Stimulated activated CD8-positive, alpha-beta memory T cell treated with anti-CD3 and anti-CD28 coated beads, Interleukin-2, amount 100 ng/mL, for 1 hour (primary cell): ENCODE measurements around the gene CEL.
"Not testable (repeated sequence)": the region's sequence is repeated elsewhere in the genome, so short reads cannot be mapped to it uniquely, and the experiment has no call there.

Source experiments
- DNase-seq, 2 donors: peaks; one replicate each; pipeline ENCODE4 v3.0.0-alpha.2; 2020; ENCODE audit warnings: low read depth in 2 of 2

The CEL gene

DNA sequence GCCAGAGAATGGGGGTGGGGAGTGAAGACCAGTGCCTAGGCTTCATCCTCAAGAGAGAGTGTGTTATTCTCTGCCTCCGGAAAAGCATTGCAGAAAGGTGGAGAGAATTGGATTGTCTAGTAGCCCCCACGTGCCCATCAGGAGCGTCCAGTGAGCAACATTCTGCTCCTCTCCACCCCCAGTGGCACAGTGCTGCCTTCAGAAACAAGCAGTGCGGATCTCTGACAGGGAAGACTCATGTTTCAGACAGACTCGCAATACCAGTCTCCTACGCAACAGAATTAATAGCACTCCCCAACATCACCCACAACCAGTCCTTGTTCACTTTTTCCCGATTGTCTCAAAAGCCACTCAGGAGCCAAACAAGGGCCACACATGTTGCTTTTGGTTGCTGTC is 14.9 kb upstream of the CEL start:
- no peak for DNase-seq

DNA sequence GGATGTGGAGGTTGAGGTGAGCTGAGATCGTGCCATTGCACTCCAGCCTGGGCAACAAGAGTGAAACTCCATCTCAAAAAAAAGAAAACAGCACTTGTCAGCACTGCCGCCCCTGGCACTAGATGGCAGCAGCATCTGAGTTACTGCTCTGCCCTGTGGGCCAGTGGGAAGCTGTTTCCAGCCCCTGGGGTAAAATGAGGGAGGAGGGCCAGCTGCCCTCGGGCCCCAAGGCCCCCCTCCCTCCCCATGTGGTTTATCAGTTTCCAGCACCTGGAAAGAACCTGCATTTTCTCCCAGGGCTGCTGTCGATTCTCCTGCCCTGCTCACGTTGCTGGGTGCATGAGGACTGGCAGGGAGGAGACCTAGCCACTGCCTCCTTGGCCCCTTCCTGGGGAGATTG is 13.2 kb upstream of the CEL start:
- no peak for DNase-seq

DNA sequence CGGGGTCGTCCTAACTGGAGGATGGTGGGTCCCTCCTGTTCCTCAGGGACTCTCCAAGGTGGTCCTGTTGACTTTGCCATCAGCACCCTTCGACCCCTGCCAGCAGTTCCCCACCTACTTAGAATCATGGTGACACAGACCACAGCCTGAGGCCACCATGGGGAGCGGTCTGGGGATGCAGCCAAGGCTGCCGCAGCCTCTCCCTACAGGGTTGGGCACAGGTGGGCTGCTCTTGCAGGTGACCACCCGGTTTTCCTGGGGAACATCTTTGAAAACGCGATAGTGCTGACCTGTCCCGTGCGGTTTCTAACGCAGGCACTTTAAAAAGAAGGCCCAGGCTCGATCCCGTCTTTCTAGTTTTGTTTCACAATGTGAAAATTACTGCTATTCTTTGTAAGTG is 12.7 kb upstream of the CEL start:
- DNase-seq: no peak

DNA sequence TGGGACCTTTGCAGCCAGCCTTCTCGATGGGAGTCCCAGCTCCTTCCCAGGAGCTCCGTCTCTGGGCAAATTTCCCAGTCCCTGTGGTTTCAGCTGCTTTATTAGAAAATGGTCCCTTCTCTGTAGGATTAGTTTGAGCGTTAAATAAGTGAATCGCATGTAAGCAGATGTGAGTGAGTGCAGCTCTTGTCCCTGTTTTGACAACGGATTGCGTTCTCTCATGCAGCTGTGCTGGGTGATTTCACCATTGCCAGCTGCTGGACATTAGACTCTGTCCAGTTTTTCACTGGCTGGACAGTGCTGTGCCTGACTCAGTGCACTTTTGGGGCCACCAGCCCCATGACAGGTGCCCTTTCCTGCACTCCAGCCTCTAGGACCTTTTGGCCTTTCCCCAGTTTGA is 11.6 kb upstream of the CEL start:
- no peak for DNase-seq

DNA sequence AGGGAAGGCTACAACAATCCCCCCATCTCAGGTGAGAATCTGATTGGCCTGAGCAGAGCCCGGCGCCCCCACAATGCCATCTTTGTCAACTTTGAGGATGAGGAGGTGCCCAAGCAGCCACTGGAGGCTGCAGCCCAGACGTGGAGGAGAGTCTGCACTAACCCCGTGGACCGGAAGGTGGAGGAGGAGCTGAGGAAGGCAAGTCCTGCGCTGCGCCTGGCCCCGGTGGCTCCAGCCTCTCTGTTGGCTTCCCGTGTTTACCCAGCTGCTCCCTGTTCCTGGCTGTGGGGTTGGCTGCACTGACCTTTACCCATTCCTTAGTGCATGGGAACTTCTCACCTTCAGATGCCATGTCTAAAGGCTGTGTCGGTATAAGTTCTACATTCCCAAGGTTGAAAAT is 11.0 kb upstream of the CEL start:
- DNase-seq: no peak

DNA sequence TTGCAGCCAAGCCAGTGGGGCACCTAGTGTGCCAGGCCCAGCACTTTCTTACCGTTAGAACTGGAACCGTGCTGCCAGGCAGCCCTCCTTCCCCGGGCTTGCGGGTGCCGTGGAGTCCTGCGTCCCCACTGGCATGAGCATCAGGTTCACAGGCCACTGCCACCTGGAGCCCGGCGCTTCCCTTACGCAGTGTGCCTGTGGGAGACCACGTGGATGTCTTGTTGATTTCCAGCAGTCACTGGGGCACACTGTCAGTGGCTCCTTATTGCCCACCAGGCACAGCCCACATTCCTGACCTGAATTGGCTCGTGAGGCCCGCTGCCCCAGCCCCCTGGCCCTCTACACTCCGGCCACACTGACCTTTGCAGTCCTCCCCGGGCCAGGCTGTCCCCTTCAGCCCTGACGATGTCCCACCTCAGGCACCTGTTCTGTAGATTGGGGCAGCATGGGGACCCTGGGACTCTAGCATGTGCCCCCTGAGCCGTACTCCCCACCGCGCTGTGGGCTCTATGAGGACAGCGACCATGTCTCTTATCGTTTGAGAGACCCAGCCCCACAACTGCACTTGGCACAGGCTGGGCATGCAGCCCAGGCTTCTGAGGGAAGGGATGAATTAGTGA is 10.4 kb upstream of the CEL start:
- DNase-seq: no peak

DNA sequence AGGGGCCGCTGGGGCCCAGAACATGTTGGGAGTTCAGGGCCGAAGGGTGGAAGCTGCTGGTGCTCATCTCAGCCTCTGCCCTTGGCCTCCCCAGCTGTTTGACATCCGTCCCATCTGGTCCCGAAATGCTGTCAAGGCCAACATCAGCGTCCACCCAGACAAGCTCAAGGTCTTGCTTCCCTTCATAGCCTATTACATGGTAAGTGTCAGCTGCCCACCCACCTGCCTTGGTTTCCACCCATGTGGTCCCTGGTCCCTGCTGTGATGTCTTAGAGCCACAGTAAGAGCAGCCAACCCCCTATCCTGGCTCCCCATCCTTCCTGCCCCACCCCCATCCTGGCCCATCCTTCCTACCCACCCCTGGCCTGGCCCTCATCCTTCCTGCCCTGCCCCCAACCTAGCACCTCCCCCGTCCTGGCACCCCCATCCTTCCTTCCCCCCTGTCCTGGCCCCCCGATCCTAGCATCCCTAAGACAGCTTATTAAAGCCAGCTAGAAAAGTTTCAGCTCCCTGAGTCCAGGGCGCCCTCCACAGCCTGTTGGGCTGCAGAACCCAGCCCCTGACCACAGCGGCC is 9.7 kb upstream of the CEL start:
- no peak for DNase-seq

DNA sequence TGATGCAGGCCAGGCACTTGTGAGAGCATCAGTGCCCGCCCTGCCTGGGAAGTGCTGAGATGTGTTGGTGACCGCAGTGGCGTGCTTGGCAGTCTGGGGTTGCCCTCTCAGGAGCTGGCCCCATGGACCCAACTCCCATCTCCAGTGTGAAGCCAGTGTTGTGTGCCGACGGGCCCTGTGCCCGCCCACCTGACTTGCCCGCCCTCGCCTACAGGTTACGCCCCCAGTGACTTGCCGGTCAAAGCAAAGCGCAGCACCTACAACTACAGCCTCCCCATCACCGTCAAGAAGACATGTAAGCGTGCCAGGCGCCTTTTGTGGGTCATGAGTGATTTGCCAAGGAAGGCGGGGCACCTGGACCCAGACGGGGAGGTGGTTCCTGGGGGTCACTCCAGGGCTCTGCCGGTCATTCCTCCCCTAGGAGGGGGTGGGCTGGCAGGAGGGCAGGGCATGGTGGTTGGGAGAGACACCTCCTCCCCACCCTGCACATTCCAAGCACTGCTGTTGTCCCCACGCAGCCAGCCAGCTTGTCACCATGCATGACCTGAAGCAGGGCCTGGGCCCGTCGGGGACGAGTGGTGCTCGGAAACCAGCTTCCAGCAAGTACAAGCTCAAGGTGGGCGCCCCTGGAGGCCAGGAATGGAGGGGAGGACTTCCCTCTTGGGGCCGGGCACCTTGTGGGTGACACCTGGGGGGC is 7.4 kb upstream of the CEL start:
- DNase-seq: no peak

DNA sequence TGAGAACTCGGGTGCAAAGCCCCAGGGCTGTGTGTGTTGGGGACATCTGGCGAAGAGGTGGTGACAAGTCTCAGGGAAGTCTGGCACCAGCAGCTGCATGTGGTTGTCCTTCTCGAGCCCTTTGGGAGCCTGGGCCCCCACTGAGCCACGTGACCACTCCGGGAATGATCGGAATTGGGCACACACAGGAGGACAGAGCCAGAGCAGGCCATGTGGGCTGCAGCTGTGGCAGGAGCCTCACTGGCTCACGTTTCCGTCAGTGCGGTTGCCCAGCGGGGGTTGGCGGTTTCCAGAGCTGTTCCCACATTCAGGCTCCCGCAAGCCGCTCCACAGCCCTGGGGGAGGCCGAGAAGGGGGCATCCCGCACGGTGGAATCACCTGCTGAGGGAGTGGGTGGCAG is 6.8 kb upstream of the CEL start:
- no peak for DNase-seq

DNA sequence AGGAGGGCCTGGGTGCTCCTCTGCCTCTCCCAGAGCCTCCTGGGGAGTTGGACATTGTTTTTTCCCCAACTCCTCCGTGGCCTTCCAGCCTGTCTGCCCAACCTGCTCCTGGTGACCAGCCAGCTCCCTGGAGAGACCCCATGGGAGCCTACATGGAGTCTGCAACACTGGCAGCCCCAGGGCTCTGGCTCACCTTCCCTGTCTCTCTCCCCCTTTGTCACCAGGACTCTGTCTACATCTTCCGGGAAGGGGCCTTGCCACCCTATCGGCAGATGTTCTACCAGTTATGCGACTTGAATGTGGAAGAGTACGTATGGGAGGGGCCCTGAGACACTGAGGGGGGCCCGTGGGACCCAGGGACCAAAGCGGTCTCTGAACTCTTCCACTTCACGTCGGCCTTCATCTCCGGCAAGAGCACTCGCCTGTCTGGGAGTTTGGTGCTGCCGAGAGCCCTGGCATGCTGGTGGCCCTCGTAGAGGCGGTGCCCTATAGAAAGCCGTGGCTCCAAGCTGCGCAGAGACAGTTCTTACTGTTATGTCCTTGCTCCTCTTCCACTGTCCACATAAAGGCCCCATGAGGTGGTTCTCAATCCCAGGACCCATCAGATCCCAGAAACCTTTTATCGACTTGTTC is 5.9 kb upstream of the CEL start:
- DNase-seq: no peak

DNA sequence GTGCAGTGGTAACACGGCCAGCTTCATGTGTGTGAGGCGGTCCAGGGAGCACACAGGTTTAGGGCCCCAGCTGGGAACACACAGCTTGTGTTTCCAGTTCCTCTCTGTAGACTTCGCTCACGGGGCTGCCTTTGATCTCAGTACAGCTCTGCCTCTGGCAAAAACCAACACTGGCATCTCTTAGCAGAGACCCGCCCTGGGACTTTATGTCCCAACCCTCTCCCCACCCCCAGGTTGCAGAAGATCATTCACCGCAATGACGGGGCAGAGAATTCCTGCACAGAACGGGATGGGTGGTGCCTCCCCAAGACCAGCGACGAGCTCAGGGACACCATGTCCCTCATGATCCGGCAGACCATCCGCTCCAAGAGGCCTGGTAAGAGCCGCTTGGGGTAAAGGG is 5.2 kb upstream of the CEL start:
- no peak for DNase-seq

DNA sequence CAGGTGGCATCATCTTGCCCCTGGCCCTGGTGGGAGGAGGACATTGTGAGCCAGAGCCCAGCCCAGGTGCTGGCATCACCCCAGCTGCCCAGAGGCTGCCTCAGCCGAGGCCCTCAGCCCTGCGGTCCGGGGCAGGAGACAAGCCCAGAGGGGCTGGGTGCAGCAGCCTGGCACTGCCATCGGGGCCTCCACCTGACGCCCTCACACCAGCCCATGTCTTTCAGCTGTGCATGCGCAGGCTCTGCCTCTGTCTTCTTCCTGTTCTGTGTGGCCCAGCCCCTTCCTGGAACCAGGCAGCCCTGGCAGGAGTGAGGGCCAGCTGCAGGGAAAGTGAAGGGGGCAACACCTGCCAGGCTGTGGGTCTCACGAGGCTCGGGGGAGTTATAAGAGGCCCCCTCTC is 4.8 kb upstream of the CEL start:
- DNase-seq: no peak

DNA sequence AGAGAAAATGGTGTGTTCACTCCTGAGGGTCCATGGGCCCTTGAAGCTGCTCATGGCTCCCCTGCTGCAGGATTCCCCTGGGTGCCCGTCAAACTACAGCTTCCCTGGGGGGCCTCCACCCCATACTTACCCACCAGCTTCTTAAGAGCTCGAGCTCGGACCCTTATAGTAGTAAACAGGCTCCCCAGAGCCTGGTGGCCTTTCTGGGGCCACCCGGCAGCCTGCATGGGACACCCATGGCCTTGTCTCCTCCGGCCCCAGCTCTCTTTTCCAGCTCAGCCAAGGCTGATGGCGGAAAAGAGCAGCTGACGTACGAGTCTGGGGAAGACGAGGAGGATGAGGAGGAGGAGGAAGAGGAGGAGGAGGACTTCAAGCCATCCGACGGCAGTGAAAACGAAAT is 4.2 kb upstream of the CEL start:
- no peak for DNase-seq

DNA sequence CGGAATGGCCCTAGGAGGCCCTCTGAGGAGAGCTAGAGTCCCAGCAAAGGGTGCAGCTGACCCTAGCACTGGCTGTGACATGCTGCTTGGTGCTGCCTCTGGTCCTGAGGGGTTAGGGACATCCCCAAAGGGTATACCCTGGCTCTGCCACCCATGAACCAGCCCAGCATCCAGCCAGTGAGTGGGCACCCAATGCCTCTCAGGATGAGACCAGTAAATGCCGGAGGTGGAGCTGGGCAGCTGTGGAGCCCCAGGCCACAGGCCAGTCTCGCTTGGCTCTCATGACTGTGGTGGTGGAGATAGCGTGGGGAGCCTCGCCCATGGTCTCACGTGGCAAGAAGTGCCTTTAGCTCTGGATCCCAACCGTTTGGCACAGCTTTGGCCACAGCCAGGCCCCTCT is 3.7 kb upstream of the CEL start:
- DNase-seq: no peak

DNA sequence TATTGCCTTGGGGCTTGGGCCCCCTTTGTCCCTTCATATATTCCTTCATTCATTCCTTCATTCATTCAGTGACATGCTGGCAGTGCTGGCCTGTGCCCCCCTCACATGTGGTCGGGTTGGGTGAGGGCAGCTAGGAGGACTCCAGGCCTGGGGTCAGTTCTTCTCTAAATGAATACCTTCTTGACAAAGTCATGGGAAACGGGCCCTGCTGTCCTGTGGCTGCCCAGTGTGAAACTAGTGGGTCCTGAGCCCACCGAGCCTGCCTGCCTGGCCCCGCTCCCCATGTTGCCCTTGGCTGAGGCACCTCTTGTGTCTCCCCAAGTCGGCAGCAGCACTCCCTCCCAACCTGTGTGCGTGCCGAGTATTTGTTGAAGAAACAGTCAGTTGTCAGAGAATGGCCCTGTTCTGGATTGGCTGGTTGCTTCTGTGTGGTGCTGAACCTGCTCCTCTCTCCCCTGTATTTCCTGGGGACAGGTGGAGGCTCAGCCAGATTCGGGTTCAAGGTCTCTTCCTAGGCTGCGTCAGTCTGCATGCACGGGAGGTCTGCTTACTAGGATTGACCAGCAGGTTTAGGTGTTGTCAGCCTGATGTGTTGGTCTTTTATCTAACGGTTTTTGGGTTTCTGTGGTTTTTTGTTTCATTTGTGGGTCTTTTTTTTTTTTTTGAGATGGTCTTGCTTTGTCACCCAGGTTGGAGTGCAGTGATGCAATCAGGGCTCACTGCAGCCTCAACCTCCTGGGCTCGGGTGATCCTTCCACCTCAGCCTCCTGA is 3.0 kb upstream of the CEL start:
- no peak for DNase-seq

DNA sequence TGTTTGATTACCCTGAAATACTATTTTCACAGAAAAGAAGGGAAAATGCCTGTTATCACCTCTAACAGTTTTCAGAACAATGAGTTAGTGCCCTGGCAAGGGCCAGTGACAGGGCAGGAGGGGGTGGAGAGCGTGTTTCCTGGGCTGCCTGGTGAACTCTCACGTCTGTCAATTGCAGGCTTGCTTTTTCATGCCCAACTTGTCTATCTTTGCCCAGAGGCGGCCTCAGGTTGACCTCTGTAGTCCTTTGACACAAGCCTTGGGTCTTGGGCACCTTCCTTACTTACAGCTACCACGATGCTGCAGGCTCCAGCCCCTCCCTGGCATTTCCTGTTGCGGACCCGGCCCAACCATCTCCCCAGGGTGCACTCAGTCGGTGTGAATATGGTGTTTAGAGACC is 2.2 kb upstream of the CEL start:
- DNase-seq: no peak

DNA sequence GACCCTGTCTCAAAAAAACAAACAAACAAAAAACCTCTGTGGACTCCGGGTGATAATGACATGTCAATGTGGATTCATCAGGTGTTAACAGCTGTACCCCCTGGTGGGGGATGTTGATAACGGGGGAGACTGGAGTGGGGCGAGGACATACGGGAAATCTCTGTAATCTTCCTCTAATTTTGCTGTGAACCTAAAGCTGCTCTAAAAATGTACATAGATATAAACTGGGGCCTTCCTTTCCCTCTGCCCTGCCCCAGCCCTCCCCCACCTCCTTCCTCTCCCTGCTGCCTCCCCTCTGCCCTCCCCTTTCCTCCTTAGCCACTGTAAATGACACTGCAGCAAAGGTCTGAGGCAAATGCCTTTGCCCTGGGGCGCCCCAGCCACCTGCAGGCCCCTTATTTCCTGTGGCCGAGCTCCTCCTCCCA is 1.4 kb upstream of the CEL start:
- no peak for DNase-seq

DNA sequence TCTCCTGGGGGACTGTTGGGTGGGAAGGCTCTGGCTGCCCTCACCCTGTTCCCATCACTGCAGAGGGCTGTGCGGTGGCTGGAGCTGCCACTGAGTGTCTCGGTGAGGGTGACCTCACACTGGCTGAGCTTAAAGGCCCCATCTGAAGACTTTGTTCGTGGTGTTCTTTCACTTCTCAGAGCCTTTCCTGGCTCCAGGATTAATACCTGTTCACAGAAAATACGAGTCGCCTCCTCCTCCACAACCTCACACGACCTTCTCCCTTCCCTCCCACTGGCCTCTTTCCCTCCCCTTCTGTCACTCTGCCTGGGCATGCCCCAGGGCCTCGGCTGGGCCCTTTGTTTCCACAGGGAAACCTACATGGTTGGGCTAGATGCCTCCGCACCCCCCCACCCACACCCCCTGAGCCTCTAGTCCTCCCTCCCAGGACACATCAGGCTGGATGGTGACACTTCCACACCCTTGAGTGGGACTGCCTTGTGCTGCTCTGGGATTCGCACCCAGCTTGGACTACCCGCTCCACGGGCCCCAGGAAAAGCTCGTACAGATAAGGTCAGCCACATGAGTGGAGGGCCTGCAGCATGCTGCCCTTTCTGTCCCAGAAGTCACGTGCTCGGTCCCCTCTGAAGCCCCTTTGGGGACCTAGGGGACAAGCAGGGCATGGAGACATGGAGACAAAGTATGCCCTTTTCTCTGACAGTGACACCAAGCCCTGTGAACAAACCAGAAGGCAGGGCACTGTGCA is 590 bp upstream of the CEL start:
- not testable (repeated sequence) for DNase-seq

DNA sequence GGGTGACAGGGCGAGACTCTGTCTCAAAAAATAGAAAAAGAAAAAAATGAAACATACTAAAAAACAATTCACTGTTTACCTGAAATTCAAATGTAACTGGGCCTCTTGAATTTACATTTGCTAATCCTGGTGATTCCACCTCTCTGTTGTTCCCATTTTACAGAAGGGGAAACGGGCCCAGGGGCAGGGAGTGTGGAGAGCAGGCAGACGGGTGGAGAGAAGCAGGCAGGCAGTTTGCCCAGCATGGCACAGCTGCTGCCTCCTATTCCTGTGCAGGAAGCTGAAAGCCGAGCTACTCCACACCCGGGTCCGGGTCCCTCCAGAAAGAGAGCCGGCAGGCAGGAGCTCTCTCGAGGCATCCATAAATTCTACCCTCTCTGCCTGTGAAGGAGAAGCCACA is 788 bp downstream of the CEL start:
- not testable (repeated sequence) for DNase-seq

DNA sequence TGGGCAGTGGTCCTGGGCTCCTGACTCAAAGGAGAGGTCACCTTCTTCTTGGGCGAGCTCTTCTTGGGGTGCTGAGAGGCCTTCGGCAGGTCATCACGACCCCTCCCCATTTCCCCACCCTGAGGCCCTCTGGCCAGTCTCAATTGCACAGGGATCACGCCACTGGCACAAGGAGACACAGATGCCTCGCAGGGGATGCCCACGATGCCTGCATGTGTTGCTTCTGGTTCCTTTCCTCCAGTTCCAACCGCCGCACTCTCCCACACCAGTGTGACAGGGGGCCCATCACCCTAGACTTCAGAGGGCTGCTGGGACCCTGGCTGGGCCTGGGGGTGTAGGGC is 1.3 kb downstream of the CEL start:
- DNase-seq: no peak

DNA sequence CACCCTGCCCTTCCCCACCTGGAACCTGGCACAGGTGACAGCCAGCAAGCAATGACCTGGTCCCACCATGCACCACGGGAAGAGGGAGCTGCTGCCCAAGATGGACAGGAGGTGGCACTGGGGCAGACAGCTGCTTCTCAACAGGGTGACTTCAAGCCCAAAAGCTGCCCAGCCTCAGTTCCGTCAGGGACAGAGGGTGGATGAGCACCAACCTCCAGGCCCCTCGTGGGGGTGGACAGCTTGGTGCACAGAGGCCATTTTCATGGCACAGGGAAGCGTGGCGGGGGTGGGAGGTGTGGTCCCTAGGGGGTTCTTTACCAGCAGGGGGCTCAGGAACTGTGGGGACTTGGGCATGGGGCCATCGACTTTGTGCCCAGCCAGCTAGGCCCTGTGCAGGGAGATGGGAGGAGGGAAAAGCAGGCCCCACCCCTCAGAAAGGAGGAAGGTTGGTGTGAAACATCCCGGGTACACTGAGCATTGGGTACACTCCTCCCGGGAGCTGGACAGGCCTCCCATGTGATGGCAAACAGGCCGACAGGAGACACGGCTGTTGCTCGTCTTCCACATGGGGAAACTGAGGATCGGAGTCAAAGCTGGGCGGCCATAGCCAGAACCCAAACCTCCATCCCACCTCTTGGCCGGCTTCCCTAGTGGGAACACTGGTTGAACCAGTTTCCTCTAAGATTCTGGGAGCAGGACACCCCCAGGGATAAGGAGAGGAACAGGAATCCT is 1.9 kb downstream of the CEL start:
- DNase-seq: no peak
